Fibroblast of lung (primary cell): ENCODE results near the gene UPB1.

ENCODE experiments used
- CTCF ChIP-seq, 2 donors: IDR thresholded peaks in 1 of 2; conservative IDR thresholded peaks in 1 of 2; 1 replicate in 1 of 2; 2 replicates in 1 of 2; pipeline ENCODE4 v1.5.1; 2011 to 2012; ENCODE audit warnings: low read length in 2 of 2, control low read depth in 1 of 2, inconsistent platforms in 1 of 2, low read depth in 1 of 2, mild to moderate bottlenecking in 1 of 2
- EZH2 ChIP-seq: IDR thresholded peaks from 2 replicates; pipeline ENCODE4 v1.5.1; 2012; ENCODE audit warnings: low read length, control low read depth, mild to moderate bottlenecking; ENCODE audit errors: missing control alignments

GRCh38 chr22:24465975-24466374 is 29.2 kb upstream of the UPB1 start:
- TF ChIP-seq CTCF (conservative IDR thresholded peaks at IDR 0.05 in 1 of 2, IDR thresholded peaks at IDR 0.05 in 1 of 2; ENCODE audit: low read depth in 1 of 2, low read length in 2 of 2) (no peak), EZH2 (no peak)
